HG02798 (cell line): Measurements from ENCODE around the gene CHDH.

Experiments
- ATAC-seq: cut with Tn5 transposase; IDR thresholded peaks from one replicate; pipeline ENCODE4 v1.9.1; 2021; ENCODE audit warnings: mild to moderate bottlenecking; ENCODE audit not compliant: unreplicated experiment, poor library complexity

The CHDH gene

DNA sequence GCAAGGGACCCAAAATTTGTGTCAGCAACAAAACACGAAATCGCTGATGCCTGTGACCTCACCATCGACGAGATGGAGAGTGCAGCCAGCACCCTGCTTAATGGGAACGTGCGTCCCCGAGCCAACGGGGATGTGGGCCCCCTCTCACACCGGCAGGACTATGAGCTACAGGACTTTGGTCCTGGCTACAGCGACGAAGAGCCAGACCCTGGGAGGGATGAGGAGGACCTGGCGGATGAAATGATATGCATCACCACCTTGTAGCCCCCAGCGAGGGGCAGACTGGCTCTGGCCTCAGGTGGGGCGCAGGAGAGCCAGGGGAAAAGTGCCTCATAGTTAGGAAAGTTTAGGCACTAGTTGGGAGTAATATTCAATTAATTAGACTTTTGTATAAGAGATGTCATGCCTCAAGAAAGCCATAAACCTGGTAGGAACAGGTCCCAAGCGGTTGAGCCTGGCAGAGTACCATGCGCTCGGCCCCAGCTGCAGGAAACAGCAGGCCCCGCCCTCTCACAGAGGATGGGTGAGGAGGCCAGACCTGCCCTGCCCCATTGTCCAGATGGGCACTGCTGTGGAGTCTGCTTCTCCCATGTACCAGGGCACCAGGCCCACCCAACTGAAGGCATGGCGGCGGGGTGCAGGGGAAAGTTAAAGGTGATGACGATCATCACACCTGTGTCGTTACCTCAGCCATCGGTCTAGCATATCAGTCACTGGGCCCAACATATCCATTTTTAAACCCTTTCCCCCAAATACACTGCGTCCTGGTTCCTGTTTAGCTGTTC, 34.9 kb downstream of the CHDH start:
- ATAC-seq: no peak

DNA sequence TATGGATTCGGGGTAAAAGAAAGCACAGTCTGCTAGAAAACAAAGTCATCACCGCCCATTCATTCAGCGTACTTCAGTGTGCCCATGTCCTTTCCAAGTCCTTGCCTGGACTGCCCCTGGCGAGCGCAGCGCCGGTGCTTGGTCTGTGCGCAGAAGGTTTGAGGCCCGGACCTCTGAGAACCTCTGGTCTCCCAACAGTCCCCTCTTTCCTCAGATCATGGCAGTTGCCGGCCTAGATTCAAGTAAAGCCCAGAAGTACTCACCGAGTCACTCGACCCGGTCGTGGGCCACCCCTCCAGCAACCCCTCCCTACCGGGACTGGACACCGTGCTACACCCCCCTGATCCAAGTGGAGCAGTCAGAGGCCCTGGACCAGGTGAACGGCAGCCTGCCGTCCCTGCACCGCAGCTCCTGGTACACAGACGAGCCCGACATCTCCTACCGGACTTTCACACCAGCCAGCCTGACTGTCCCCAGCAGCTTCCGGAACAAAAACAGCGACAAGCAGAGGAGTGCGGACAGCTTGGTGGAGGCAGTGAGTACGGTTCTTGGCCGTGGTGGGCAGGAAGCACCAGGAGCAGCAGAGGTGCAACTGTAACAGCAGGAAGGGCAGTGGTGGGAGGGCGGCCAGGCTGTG, 36.3 kb downstream of the CHDH start:
- no peak for ATAC-seq

DNA sequence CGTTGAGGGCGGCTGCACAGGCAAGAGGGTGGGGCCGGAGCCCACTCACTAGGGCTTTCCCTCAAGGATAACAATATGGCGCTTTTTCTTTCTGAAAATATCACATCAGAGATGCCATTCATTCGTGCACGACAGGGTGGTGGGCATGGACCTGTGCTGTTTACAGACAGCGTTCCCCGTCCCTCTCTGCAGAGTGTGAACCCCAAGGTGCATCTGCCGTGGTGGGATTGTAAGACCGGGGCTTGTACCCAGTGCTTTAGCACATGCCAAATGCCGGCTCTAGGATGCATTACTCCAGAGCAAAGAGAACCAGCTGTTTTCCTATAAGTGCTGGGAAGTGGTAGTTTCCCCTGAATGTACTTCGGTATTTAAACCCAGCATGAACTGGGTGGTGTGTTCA, 37.0 kb downstream of the CHDH start:
- ATAC-seq: no peak

- ATAC-seq: no peak
These were observed 37.7 kb downstream of the CHDH start for GRCh38 chr3:53808496-53808895.

GRCh38 chr3:53807117-53807810, 39.0 kb downstream of the CHDH start:
- ATAC-seq: no peak

GRCh38 chr3:53806182-53807116, 39.8 kb downstream of the CHDH start:
- ATAC-seq: peak; percentile 52

DNA sequence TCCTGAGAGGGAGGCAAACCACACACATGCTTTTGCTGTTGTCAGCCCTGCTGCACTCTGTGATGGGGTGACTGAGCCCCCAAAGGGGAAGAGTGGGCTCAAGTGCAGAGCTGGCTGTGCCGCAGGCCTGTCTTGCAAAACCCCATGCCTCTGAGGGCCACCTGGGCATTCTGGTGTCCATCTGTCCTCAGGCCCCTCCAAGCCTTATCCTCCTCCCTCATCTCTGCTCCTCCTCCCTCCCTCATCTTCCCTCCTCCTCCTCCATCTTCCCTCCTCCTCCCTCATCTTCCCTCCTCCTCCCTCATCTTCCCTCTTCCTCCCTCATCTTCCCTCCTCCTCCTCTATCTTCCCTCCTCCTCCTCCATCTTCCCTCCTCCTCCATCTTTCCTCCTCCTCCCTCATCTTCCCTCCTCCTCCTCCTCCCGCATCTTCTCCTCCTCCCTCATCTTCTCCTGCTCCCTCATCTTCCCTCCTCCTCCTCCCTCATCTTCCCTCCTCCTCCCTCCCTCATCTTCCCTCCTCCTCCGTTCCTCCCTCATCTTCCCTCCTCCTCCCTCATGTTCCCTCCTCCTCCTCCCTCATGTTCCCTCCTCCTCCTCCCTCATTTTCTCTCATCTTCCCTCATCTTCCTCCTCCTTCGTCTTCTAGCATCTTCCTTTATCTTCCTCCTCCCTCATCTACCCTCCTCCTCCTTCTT, 40.6 kb downstream of the CHDH start:
- no peak for ATAC-seq

GRCh38 chr3:53804697-53805462, 41.3 kb downstream of the CHDH start:
- ATAC-seq: peak; percentile 77

DNA sequence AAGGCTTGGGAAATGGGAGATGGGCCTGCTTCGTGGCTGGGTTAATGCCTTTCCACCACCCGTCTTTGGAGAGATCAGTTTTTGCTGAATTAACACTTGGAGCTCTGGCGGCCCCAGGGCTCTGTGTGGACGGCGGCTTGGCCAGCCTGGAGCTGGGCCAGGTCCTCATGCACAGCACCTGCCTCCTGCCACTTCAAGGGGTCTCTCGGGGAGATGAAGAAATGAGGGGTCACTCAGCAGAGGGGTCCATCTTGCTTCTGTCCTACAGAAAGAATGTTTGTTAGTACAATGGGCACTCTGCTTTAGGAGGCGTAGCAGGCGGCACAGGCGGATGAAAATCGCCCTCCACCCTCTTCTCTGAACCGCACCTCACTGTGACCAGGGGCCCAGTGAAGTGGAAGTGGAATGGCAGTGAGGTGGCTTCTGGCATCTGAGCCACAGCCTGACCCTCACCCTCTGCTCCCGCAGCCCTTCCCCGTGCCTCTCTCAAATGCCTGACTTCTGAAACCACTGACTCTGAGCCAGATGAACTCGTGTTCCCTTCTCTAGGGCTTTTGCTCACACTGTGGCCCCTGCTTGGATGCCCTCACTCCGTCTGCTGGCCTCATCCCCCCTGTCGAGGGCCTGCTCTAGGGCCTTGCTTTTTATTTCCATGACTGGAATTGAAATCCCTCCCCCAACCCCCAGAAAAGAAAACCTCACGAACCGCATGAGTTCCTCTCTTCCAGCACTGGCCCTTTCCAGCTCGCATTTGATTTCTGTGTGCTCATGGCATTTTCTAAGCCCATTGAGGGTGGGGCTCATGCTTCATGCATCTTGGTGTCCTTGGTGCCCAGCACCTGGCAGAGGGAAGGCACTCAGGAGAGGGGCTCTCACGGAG, 42.2 kb downstream of the CHDH start:
- ATAC-seq: no peak

GRCh38 chr3:53803124-53803815, 42.9 kb downstream of the CHDH start:
- no peak for ATAC-seq

- no peak for ATAC-seq
These were observed 43.9 kb downstream of the CHDH start for GRCh38 chr3:53802256-53802880.

- ATAC-seq: no peak
These were observed 44.9 kb downstream of the CHDH start for GRCh38 chr3:53801319-53801718.

DNA sequence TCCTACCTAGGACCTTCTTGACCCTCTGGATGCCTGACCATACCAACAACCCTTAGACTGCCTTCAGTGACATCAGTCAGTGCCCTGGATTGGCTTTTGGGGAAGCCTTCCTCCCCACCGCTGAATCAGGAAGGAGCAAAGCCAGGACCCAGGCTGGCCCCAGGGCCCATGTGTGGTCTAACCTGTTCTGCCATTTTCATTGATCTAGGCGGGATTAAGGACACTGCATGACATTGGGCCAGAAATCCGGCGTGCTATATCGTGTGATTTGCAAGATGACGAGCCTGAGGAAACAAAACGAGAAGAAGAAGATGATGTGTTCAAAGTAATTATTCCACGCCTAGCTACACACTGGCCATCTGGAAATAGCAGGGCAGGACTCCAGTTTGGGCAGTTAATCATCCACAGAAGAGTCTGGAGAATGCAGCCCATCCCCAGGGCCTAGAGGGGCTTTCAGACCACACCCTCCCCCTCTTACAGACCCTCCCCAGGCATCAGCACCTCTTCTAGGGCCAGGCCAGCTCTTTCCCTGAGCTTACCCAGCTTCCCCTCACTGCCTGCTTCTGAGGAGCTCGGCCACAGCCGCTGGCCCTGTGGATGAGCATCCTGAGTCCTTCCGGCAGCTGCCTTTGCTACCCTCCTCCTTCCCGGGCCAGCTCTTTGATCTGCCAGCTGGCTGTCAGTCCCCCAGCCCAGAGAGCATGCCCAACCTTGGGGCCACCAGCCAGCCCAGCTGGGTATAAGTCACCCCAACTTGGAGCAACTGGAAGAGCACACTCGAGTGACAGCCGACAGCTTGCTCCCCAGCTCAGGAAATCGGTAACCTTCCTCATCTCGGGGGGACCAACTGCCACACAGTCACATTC, 45.9 kb downstream of the CHDH start:
- no peak for ATAC-seq

DNA sequence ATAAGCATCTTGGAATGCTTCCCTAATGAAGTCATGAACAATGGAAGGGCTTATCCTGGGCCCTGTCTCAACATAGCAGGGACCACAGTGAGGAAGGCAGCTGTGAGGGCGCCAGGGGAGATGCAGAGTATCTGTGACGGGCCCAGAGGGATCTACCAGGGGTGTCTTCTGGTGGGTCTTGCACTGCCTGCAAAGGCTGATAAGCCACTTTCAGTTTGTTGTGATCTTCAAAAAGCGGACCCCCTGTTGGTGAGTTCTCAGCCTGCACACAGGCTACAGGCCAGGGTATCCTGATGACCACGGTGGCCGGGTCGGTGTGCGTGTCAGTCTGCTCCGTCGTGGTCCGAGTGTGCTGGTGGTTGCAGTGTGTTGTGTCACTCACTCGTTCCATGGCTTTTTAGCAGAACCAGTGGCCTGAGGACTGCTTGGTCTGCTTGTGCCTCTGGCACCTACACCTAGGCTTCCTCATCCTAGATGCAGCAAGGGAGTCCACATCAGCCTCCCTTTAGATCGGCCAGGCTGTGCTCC, 46.8 kb downstream of the CHDH start:
- ATAC-seq: no peak

DNA sequence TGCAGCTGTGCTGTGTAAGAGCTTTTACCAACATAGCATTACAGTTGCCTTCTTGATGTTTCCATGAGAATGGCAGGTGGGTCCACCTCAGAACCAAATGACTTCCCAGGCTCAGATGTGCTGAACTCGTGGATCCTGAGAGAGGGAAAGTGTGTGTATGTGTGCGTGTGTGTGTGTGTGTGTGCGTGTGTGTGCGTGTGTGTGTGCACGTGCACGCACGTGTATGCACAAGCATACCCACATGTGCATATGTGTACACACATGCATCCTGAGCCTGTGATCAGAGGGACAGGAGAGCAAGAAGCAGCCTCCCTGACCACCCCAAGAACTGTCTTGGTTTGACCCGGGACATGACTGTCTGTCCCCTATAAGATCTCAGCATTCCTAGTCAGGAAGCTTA, 48.1 kb downstream of the CHDH start:
- no peak for ATAC-seq
